HG03354 (cell line): ENCODE data around the gene SLAMF1.
"Not testable (repeated sequence)": the region's sequence is repeated elsewhere in the genome, so short reads cannot be mapped to it uniquely, and the experiment has no call there.

ENCODE experiments used
- ATAC-seq: cut with Tn5 transposase; IDR thresholded peaks from one replicate; pipeline ENCODE4 v1.9.1; 2021; ENCODE audit warnings: mild to moderate bottlenecking; ENCODE audit not compliant: unreplicated experiment, poor library complexity, severe bottlenecking

The SLAMF1 gene

GRCh38 chr1:160575112-160575664 is 71.7 kb downstream of the SLAMF1 start:
- no peak for ATAC-seq

GRCh38 chr1:160570840-160571239 is 76.0 kb downstream of the SLAMF1 start:
- ATAC-seq: no peak

GRCh38 chr1:160569806-160570205 is 77.0 kb downstream of the SLAMF1 start:
- no peak for ATAC-seq

GRCh38 chr1:160567858-160568682 is 78.8 kb downstream of the SLAMF1 start:
- ATAC-seq: no peak

- no peak for ATAC-seq
Measured at GRCh38 chr1:160567341-160567740, 79.5 kb downstream of the SLAMF1 start.

GRCh38 chr1:160565564-160565963 is 81.3 kb downstream of the SLAMF1 start:
- ATAC-seq: no peak

GRCh38 chr1:160563230-160563629 is 83.6 kb downstream of the SLAMF1 start:
- not testable (repeated sequence) for ATAC-seq

- ATAC-seq: not testable (repeated sequence)
Measured at GRCh38 chr1:160562745-160563144, 84.1 kb downstream of the SLAMF1 start.

- ATAC-seq: no peak
Measured at GRCh38 chr1:160560806-160561205, 86.0 kb downstream of the SLAMF1 start.

- ATAC-seq: no peak
Measured at GRCh38 chr1:160560045-160560705, 86.7 kb downstream of the SLAMF1 start.

- ATAC-seq: not testable (repeated sequence)
Measured at GRCh38 chr1:160559437-160559836, 87.4 kb downstream of the SLAMF1 start.

GRCh38 chr1:160558660-160559380 is 88.0 kb downstream of the SLAMF1 start:
- ATAC-seq: no peak
